Measurements from ENCODE around the gene SYTL1.

SYTL1 gene

DNA sequence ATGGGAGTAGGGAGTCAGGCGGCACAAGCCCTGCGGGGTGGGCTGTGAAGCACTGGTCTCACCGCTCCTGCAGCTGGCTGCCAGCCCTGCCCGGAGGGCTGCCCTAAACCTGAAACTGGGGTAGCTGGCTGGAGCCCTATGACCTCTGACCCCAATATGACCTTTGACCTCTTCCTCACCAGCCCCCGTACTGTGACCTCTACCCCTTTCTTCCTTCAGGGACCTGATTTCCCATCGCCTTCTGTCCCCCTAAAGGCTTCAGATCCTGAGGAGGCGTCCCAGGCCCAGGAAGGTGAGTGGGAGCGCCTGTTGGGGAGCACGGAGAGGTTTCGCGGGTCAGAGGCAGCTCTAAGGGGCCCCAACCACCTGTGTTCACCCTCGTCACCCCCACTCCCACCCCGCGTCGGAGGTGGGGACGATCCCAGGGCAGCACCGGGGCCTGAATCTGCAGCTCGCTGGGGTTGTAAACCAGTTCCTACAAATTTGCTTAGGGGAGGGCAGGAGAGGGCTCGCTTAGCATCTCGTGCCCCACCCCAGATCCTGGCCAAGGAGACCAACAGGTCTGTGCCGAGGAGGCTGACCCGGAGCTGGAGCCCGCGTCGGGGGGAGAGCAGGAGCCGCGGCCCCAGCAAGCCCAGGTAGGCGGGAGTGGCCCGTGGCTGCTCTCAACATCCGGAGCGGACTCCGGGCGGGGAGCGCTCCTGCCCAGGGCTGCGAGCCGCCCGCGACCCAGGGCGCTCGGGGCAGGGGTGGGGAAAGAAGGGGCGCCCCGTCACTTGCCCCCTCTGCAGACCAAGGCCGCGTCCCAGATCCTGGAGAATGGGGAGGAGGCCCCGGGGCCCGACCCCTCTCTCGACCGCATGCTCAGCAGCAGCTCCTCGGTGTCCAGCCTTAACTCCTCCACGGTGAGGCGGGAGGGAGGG, 7.3 kb downstream of the SYTL1 start:
- DNase-seq (ENCODE audit: low spot score) = no peak

DNA sequence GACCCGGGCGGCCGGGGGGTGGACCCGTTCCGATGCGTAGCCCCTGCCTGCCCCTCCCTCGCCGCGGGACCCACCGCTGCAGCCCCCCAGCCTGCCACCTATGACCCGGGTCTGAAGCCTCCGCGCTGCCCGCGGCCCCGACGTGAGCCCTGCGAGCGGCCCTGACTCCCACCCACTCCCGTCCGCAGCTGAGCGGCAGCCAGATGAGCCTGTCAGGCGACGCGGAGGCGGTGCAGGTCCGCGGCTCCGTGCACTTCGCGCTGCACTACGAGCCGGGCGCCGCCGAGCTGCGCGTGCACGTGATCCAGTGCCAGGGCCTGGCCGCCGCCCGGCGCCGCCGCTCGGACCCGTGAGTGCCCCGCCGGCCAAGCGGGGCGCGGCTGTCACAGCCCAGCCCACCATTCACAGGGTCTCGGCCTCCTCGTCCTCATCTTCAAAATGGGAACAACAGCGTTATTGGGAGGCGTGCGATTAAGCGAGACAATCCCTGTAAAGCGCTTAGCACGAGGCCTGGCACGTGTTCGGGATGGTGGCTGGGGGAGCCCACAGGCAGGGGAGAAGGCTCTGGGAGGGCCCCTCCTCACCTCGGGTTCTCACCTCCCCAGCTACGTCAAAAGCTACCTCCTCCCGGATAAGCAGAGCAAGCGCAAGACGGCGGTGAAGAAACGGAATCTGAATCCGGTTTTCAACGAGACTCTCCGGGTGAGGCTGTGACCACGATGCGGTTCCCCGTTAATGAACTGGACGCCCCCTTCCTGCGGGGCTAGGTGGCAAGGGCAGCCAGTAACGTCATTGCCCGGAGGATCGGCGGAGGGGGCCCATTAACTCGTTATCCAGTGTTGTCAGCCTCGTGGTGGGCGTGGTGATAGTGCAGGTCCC, 8.2 kb downstream of the SYTL1 start:
- DNase-seq (ENCODE audit: low spot score) = no peak

DNA sequence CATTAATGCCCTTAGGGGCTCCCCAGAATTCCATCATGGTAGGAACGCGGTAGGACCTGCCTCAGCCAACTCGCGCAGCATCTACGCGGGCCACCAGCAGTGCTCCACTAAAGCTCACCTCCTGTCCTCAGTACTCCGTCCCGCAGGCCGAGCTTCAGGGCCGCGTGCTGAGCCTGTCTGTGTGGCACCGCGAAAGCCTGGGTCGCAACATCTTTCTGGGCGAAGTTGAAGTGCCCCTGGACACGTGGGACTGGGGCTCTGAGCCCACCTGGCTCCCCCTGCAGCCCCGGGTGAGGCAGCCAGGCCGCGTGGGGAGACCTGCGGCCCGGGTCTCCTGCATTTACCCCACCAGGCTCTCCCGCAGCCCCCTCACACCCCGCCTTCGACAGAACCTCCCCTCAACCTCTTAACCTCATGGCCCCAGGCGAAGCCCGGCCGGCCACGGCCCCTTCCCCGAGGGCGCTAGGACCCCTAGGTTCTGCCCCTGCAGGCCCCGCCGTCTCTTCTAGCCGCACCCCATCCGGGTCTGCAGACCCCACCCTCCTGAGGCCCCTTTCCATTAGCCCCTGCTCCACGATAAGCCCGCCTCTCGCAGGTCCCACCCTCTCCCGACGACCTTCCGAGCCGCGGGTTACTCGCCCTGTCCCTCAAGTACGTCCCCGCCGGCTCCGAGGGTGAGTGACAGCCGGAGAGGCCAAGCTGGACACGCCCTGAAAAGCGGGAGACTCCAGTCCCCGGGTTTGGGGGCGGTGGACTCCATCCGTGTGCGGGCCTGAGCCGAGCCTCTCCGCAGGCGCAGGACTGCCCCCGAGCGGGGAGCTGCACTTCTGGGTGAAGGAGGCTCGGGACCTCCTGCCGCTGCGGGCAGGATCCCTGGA, 9.1 kb downstream of the SYTL1 start:
- no peak for DNase-seq (ENCODE audit: low spot score)

DNA sequence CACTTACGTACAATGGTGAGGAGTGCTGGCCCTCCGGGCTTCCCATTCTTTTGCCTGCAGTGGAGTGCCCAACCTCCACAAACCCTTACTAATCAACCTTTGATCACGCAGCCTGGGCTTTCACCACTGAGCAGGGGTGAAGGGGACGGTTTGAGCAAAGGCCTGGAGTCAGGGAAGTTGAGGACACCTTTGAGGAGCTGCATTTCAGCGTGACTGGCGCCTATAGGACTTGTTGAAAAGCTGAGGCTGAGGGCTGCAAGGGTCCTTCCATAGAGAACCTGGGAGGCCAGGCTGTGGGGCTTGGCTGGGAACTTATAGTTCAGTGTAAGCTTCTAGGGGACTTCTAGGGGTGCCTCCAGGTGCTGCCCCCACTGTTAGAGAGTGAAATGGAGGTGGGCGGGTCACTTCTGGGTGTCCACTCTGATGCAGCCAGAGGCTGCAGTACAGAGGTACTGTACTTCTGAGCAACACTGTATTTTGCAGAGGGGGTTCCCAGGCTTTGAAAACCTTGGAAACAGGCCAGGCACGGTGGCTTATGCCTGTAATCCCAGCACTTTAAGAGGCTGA, 9.8 kb downstream of the SYTL1 start:
- DNase-seq (ENCODE audit: low spot score) = no peak

DNA sequence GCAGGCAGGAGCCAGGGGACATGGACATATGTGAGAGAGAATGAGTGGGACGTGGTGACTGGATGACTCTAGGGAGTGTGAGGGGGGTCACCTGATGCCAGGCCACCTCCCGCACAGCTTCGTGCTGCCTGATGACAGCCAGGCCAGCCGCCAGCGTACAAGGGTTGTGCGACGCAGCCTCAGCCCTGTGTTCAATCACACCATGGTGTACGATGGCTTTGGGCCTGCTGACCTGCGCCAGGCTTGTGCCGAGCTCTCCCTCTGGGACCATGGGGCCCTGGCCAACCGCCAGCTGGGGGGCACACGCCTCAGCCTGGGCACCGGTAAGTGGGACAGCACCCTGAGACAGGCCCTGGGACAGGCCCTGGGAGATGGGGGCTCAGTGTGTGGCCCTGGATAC, 11.3 kb downstream of the SYTL1 start:
- DNase-seq (ENCODE audit: low spot score) = no peak

DNA sequence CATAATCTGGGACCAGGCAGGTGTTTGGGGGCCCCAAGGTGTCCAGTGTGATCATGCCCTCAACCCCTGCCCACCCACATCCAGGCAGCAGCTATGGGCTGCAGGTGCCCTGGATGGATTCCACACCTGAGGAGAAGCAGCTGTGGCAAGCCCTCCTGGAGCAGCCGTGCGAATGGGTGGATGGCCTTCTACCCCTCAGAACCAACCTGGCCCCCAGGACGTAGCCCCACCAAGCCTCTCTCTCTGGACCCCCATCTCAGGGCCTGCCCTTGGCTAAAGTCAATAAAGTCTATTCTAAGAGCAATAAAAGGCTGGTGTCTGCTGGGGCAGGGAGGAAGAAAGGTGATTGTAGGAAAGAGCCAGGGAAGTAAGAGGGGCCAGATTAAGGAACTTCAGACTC, 11.8 kb downstream of the SYTL1 start:
- DNase-seq (ENCODE audit: low spot score) = no peak

DNA sequence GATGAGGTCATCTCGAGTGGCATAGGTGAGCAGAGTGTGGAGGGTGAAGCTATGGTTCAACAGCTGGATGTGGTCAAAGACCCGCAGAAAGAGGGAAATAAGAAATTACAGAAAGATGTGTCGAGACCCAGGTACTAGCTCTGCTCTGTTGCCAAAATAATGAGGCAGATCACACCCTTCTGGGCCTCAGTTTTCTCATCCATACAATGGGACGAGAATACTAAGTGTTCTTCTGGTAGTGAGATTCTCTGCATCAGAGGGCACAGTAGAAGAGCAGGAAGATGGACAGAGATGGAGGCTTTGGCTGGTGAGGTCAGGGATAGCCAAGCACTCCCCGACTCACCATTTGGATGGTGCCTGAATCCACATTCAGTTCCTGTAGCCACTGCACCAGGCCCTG, 13.9 kb downstream of the SYTL1 start:
- no peak for DNase-seq (ENCODE audit: low spot score)

DNA sequence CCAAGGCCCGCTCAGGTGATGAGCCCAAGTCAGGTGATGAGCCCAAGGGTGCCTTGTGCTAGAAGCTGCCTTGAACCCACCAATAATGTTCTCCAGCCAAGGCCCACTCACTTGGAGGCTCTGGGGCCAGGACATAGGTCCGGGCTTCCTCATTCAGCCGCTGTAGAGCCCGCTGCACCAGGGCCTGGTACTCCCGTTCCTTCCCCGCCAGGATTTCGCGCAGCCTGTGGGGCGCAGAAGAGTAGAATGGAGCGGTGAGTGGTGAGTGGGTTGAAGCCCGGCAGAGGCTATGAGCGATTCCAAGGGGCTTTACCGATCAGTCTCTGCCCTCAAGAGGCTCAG, 14.4 kb downstream of the SYTL1 start:
- DNase-seq (ENCODE audit: low spot score) = no peak

DNA sequence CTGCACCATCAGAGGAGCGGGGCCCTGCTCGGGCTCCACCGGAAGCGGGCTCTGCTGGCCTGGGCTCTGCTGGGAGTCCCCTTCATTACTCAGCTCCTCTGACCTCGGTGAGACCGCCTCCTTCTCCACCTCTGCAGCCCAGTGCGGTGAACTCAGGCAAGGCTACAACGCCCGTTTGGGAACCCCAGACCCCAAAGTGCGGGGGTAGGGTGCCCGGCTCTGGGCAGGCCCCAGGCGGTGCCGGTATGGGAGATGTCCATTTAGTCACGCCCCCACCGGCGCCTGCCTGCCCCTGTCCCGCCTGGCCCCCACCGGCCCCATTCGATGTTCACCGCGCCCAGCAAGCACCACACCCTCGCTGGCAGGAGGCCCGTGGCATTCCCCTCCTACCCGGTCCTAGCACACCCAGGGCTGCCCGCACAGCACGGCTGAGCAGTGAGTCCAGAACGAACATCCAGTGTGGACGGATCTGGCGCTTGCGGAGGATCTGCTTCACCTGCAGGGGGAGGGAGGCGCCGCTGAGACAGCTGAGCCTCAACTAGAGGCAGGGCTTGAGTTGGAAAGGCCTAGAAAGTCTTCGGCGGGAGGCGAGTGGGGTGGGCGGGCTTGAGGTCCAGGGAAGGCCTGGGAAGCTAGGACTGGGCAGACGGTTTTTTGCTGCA, 14.9 kb downstream of the SYTL1 start:
- DNase-seq (ENCODE audit: low spot score) = peak; percentile 59

DNA sequence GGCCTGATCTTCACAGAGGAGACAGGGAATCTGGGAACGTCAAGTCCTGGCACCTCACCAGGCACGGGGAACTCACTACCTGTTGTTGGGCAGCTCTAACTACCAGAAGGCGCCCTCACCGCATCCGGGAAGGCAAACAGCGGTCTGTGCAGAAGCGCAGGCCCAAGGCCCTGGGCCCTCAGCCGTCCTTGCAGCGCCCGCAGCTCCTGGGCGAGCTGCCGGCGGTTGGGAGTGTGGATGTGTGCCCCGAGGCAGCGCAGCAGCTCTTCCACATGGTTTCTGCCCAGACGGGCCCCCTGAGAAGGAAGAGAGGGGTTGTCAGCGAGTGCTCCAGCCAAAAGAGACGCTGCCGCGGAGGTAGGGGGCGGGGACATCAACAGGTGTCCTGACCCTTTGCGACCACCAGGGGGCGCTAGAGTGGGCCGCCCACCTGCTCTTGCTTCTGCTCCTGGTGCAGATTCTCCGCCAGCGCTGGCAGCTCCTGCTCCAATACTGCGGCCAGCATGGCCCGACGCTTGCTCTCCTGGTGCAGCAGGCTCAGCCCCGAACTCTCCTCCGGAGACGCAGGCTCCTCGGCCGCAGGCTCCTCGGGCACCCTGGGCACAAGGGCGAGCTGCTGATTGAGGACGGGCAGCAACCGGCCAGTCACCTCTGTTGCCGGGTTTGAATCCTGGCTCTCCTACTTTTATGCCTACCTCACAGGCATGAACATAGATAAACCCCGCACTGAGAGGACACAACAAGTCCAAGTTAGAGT, 15.6 kb downstream of the SYTL1 start:
- peak; percentile 84 for DNase-seq (ENCODE audit: low spot score)

DNA sequence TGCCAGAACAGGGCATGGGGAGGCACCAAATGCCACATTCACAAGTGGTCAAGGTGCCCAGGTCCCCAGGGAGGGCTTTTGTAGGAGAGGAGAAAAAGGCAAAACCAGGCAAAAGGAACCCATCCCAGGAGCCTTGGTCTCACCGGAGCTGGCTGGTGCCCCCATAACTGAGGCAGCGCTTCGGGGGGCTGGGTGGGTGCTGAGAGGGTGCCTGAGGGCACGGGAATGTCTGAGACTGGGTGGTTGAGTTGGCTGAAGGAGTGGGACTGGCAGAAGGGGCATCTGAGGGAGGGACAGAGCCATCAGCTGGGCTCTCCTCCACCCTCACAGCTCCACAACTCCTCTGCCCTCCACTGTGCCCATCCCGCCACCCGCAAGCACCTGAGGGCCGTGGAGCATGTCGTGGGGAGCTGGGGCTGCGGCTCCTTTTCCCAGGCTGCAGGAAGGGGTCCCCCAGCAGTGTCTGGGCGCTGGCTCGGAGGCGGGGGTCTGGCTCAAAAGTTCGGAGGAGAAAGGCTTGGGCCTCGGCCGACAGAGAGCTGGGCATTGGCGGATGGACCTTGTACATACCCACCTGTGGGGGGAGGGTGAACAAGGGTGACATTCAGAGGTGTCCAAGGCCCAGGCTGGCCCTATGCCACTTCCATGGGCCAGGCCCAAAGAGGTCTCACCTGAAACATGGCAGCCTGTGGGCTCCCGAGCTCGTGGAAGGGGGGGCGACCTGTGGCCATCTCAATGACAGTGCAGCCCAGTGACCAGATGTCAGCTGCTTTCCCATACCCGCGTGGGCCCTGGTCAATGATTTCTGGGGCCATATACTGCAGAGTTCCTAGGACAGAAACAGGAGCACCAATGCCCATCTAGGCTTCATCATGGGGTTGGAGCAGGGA, 16.5 kb downstream of the SYTL1 start:
- DNase-seq (ENCODE audit: low spot score) = no peak

DNA sequence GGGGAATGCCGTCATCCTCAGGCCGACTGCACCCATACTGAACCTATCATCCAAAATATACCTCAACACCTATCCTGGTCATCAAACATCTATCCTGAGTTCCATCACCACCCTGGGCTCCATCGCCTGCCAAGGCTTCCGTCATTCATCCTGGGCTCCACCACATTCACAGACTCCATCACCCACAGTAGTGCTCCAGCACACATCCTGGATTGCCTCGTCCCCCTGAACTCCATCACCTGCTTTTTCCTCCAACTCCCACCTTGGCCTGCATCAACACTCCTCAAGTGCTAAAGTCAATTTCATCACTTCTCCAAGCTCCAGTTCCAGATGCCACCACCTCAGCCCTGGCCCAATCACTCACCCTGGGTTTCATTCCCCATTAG, 17.1 kb downstream of the SYTL1 start:
- no peak for DNase-seq (ENCODE audit: low spot score)

DNA sequence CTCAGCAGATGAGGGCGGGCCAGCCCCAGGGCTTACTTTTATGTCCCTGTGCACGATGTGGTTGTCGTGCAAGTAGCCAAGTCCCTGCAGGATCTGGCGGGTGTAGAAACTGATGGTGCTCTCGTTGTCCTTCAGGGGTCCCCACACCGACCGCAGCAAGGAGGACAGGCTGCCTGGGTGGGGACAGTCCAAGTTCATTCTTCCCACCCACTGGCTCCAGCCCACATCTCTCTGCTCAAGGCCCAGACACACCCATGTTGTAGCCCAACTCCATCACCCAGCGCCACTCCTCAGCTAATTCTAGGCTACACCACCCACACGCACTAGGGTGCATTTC, 18.0 kb downstream of the SYTL1 start:
- no peak for DNase-seq (ENCODE audit: low spot score)

DNA sequence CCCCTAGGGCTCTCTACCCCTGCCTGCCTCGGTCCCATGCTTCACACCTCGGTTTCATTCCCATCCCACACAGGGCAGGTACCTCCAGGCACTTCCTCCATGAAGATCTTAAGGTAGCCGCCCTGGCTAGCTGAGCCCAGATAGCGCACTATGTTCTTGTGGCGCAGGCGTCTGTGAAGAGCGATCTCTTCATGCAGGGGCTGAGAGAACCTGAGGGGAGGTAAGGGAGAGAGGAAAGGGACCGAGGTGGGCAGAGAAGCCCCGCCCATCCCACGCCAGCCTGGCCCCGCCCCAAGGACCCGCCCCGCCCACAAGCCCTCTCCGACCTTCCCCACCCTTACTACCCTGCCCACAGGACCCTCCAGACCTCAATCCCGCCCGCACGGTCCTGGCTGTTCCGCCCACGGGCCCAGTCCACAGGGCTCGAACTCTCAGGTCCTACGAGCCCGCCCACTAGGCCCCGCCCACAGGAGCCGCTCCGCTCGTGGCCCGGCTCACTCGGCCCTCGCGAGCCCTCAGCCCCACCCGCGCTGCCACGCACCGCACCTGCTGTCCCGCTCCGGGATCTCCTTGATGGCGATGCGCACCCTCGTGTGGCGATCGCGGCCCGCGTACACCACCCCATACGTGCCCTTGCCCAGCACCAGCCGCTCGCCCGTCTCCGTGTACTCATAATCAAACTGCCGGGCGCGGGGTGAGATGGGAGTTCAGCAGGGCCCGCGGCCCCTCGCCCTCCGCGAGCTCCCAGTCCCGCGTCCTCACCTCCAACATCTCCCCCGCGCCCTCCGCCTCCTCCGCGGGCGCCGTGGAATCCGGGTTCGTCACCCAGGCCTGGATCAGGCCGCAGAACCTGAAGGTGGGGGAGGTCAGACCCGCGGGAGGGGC, 18.6 kb downstream of the SYTL1 start:
- DNase-seq (ENCODE audit: low spot score) = peak; percentile 36

DNA sequence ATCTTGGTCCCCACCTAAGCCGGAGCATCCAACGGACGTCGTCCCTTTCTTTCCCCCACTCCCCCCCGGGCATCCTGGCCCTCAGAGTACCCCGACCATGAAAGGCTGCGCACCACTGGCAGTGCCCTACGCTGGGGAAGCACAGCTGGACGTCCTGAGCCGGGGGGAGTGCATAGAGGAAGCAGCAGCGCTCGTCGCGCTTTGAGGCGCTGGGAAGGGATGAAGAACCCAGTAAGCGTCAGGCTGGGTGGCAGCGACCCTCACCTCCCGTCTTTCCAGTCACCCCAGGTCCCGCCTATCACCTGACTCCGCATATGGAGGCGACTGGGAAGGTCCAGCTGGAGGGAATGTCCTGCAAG, 19.2 kb downstream of the SYTL1 start:
- DNase-seq (ENCODE audit: low spot score) = no peak

DNA sequence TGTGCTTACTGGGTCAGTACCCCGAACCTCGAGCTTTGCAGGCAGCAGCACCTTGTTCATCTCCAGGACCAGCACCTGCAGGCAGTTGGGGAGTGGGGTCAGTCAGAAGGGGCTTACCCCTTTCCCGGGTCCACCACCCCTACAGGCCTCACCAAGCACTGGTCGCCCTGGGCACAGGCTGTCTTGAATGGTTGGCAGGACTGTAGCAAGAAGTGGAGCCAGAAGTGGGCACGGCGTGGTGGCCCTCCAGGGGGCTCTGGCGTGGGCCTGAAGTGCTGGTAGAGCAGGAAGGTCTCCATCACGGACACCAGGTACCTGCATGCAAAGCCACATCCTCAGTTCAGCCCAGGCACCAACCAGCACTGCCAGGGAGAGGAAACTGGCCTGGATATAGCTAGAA, 19.7 kb downstream of the SYTL1 start:
- no peak for DNase-seq (ENCODE audit: low spot score)

DNA sequence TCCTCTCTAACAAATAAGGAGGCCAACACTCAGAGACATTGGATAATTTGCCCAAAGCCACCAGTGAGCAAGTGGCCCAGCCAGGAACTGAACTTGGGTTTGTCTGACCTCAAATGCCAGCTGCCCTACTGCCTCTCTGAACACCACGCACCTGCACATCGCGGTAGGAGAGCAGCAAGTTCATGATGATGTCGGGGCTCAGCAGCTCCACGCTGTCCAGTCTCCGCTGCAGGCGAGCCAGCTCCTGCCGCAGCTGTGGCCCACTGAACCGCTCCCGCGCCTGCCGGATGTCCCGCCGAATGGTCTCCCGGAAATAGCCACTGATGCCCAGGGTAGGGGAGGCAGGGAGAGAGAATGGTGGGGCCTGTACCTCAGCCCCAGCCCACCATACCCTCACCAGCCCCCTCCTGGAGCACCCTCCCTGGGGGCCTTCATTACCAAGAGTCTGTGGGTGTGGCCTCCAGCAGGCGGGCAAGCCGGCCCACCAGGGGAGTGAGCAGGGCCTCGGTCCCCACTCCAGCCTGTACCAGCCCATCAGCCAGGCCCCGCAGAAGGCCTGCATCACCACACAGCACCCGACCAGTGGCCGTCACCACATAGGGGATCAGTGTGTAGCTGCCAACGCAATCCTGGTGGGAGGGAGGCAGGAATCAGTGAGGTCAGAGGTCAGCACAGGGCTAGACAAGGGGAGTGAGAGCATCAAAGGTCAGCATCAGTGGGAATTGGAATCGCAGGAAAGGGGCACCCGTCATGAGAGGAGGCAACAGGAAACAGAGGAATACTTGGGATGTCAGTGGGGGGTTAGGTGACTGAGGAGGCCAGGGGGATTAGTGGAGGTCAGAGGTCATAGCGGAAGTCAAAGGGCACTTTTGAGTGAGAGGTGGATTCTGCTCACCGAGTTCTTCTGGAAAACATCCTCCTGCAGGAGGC, 22.2 kb downstream of the SYTL1 start:
- no peak for DNase-seq (ENCODE audit: low spot score)
